Karpas-422 (cell line): Measurements from ENCODE around the gene RABEP2. TPM values are rescaled to one million over a fixed set of nuclear protein-coding genes. Genes with fewer than 3 reads are reported as not detected.

Source experiments
- DNase-seq: peaks from one replicate; pipeline ENCODE4 v3.0.0-alpha.2; 2015
- H2AFZ ChIP-seq: fragments of 200-600 bp; sonication (generic); 2 replicates; pipeline ENCODE4 v1.6.1; 2014; ENCODE audit warnings: antibody characterized with exemption, low read length, mixed read lengths
- H3K27ac ChIP-seq: fragments of 200-600 bp; sonication (generic); 2 replicates; pipeline ENCODE4 v1.5.1; 2014; ENCODE audit warnings: mild to moderate bottlenecking, low read length, moderate library complexity
- H3K27me3 ChIP-seq: fragments of 200-600 bp; sonication (generic); 2 replicates; pipeline ENCODE4 v1.6.1; 2014; ENCODE audit warnings: low read length, mixed read lengths
- H3K36me3 ChIP-seq: fragments of 200-600 bp; sonication (generic); 2 replicates; pipeline ENCODE4 v1.6.1; 2014; ENCODE audit warnings: low read length, mixed read lengths; ENCODE audit not compliant: insufficient read depth
- H3K4me1 ChIP-seq: fragments of 200-600 bp; sonication (generic); 2 replicates; pipeline ENCODE4 v1.6.1; 2014; ENCODE audit warnings: mild to moderate bottlenecking, low read length, mixed read lengths
- H3K4me2 ChIP-seq: fragments of 200-600 bp; sonication (generic); 2 replicates; pipeline ENCODE4 v1.6.1; 2014; ENCODE audit warnings: low read length, low read depth, mild to moderate bottlenecking; ENCODE audit not compliant: poor library complexity, severe bottlenecking
- H3K4me3 ChIP-seq: fragments of 200-600 bp; sonication (generic); 2 replicates; pipeline ENCODE4 v1.5.1; 2014; ENCODE audit warnings: mild to moderate bottlenecking, antibody characterized with exemption, low read length, mixed read lengths
- H3K79me2 ChIP-seq: fragments of 200-600 bp; sonication (generic); 2 replicates; pipeline ENCODE4 v1.6.1; 2014; ENCODE audit warnings: mild to moderate bottlenecking, low read length, mixed read lengths
- H3K9ac ChIP-seq: fragments of 200-600 bp; sonication (generic); 2 replicates; pipeline ENCODE4 v1.6.0; 2014; ENCODE audit warnings: low read length
- H3K9me2 ChIP-seq: fragments of 200-600 bp; sonication (generic), shearing (Covaris generic); replicated peaks from 2 replicates; pipeline ENCODE4 v1.6.0; 2014; ENCODE audit warnings: mild to moderate bottlenecking, low read length, moderate library complexity; ENCODE audit not compliant: insufficient read depth
- H3K9me3 ChIP-seq: fragments of 300-700, 200-600 bp; sonication (generic); 2 replicates; pipeline ENCODE4 v1.6.1; 2014; ENCODE audit warnings: low read length, mixed read lengths
- H4K20me1 ChIP-seq: fragments of 200-600 bp; sonication (generic); 2 replicates; pipeline ENCODE4 v1.6.1; 2014; ENCODE audit warnings: mild to moderate bottlenecking, antibody characterized with exemption, low read length, low read depth; ENCODE audit not compliant: insufficient read depth
- small RNA-seq: library from RNA; depleted of rRNA; stranded (forward); fragments of <200 nt; gene quantifications from one replicate; pipeline ENCODE3, GENCODE V24; 2014
- total RNA-seq: library from RNA; depleted of rRNA; stranded (reverse); fragments of >200 nt; shearing (Covaris generic); gene quantifications from 2 replicates; pipeline ENCODE4 v1.2.3, GENCODE V29; 2014; ENCODE audit warnings: low replicate concordance; rRNA removed

Gene RABEP2
- total RNA-seq, 1 experiment from 2014 or later = 15.9 TPM

DNA sequence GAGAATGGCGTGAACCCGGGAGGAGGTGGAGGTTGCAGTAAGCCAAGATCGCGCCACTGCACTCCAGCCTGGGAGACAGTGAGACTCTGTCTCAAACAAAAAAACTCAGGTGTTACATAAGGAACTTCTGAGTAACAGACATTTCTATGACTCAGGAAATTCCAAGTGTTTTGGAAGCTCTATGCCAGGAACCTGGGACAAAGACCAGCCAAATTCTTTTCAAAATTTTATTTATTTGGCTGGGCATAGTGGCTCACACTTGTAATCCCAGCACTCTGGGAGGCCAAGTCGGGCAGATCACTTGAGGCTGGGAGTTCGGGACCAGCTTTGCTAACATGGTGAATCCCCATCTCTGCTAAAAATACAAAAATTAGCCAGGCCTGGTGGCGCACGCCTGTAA lies 66.6 kb downstream of the RABEP2 start:
- H3K4me1 ChIP-seq = peaks cover 7% of the 10 kb centered on the region
- no peak overlapping the region for H3K27ac ChIP-seq
- H3K9me3 ChIP-seq = no peaks in the 10 kb centered on the region
- no peak overlapping the region for H2AFZ ChIP-seq
- H3K4me3 ChIP-seq = no peak overlapping the region
- no peak for DNase-seq
- H3K9ac ChIP-seq = no peak overlapping the region
- no peak overlapping the region for H3K4me2 ChIP-seq
- H3K36me3 ChIP-seq = no peaks in the 10 kb centered on the region
- no peaks in the 10 kb centered on the region for H3K27me3 ChIP-seq
- H3K79me2 ChIP-seq = peaks cover 16% of the 10 kb centered on the region
- no peaks in the 10 kb centered on the region for H4K20me1 ChIP-seq
- H3K9me2 ChIP-seq = no peaks in the 10 kb centered on the region

Small RNA genes lying within 50 kb of the gene (small RNA-seq; reads per million reads assigned to genes)
- gene RF00416 = not detected

Other genes with a start within 250 kb of the RABEP2 start
- gene EIF3C, start 213.8 kb downstream of the RABEP2 start, total RNA-seq = 188 and 459 TPM in 2 replicates
- 1.6 and 4.3 TPM in 2 replicates for gene NPIPB9, start 173.5 kb downstream of the RABEP2 start, total RNA-seq
- gene ATXN2L, start 102.2 kb downstream of the RABEP2 start, total RNA-seq = 116 and 162 TPM in 2 replicates
- 161 and 250 TPM in 2 replicates for gene TUFM, start 78.9 kb downstream of the RABEP2 start, total RNA-seq
- 18.8 and 47.5 TPM in 2 replicates for gene SH2B1, start 61.4 kb downstream of the RABEP2 start, total RNA-seq
- 0.75 and 4.4 TPM in 2 replicates for gene ATP2A1, start 46.8 kb downstream of the RABEP2 start, total RNA-seq
- 194 and 392 TPM in 2 replicates for gene CD19, start 6.7 kb upstream of the RABEP2 start, total RNA-seq
- 58.2 and 64.0 TPM in 2 replicates for gene NFATC2IP, start 25.7 kb upstream of the RABEP2 start, total RNA-seq
- 9.7 and 19.2 TPM in 2 replicates for gene SPNS1, start 49.5 kb upstream of the RABEP2 start, total RNA-seq
- gene LAT, start 59.8 kb upstream of the RABEP2 start, total RNA-seq = 8.6 and 27.3 TPM in 2 replicates